GM21717 (cell line): ENCODE data around the gene EEF1AKMT3.
A peak's percentile ranks its signal among the peaks of the same experiment; 100 is the strongest.

Experiments used
- ATAC-seq: cut with Tn5 transposase; IDR thresholded peaks from one replicate; pipeline ENCODE4 v1.9.1; 2021; ENCODE audit warnings: mild to moderate bottlenecking, moderate library complexity; ENCODE audit not compliant: unreplicated experiment

Gene EEF1AKMT3

GRCh38 chr12:57734591-57734990 is 37.8 kb upstream of the EEF1AKMT3 start:
- ATAC-seq = no peak

- no peak for ATAC-seq
These were observed 37.1 kb upstream of the EEF1AKMT3 start for GRCh38 chr12:57735198-57735855.

DNA sequence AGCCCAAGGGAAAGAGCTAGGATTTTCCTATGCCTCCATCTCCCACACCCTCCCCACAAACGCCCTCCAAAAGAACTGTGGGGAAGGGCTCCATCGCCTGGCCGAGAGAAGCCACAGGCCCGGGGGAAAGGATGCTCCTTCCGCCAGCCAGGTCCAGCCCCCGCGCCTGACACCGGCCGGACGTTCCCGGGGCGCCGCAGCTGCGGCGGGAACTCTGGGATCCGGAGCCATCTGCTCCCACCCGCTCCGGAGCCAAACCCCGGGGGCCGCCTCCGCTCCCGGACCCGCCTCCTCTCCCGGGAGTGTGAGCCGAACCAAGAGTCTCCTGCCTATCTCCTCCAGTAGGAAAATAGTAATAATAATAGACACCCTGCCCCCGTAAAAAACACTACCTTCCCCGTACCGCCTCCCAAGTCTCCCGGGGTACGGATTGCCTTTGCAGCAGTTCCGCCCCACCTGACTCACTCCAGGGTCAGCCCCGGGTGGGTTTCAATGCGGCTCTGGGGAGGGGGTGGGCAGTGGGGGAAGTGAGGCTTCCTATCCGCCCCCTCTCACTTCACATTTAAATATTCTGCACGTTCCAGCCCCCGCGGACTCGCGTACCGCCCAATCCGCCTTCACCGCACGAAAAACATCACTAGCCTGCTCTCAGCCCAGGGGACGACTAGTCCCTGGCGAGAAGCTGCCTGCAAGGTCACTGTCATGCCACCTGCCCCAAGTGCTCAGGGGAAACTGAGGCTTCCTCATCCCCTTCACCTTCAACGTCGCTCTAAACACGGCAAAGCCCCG is 36.3 kb upstream of the EEF1AKMT3 start:
- ATAC-seq = no peak

DNA sequence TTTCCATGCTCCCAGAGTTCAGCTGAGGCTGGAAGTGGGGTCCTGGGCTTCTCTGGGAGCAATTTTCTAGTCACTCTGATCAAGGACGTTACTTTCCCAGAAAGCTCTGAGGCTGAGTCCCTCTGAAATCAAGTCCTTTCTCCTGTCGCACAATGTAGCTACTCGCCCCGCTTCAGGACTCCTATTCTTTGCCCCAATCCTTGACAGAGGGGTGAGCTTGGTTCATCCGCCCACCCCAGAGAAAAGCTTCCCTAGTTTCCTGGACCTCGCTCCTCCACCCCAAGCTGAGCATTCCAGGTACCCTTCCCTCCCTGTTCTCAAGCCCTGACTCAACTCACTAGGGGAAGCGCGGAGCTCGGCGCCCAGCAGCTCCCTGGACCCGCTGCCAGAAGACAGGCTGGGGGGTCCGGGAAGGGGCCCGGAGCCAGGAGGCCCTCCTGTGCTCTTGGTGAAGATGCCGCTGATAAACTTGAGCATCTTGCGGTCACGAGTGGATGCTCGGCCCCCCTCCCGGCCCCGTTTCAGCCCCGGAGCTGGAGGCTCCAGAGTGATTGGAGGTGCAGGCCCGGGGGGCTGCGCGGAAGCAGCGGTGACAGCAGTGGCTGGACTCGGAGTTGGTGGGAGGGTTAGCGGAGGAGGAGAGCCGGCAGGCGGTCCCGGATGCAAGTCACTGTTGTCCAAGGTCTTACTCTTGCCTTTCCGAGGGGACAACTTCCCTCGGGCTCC is 35.5 kb upstream of the EEF1AKMT3 start:
- ATAC-seq = no peak

GRCh38 chr12:57737467-57738460 is 34.6 kb upstream of the EEF1AKMT3 start:
- no peak for ATAC-seq

DNA sequence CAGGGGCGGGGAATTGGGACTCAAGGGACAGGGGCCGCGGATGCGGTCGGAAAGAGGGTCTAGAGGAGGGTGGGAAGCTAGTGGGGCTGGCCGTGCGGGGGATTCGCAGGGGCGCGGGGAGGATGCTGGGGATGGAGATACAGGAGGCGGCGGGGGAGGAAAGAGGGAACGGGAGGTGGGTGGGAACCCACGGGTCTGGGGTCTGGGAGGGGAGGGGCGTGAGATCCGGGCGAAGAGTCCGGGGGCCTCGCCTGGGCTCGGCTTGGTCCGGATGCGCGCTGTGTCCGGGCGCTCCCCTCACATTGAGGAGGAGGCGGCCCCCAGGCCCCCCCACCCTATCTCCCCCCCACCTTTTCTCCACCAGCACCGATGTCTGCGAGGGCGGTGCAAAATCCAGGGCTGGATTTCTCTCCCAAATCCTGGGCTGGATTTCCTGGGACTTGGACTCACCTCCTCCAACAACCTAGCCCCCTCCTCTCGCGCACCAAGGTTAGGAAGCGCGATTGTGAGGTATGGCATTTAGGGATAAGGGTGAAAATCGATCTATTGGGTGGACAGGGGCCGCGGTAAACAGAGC is 33.7 kb upstream of the EEF1AKMT3 start, which contains the start of gene AGAP2:
Gene AGAP2, minus strand, starts transcription at position 82 of the 577 bp plus-strand sequence. CDS start 496 bp downstream, outside the sequence.
- no peak for ATAC-seq

DNA sequence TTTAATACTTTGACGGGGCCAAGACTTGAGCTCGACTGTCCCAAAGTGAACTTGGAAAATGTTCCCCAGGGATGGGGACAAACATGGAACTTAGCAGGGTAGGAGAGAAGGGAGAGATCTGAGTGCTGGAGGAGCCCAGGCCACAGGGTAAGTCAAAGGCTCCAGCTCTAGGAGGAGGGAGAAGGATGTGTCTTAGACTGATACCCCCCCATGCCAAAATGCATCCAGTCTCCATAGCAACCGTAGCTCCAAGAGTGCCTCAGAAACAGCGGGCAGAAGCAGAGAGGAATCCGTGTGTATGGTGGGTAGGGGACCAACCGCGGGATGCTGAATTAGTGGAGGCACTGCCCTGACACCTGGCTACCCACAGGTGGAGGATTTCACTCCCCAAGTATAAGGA is 33.0 kb upstream of the EEF1AKMT3 start:
- ATAC-seq = no peak

DNA sequence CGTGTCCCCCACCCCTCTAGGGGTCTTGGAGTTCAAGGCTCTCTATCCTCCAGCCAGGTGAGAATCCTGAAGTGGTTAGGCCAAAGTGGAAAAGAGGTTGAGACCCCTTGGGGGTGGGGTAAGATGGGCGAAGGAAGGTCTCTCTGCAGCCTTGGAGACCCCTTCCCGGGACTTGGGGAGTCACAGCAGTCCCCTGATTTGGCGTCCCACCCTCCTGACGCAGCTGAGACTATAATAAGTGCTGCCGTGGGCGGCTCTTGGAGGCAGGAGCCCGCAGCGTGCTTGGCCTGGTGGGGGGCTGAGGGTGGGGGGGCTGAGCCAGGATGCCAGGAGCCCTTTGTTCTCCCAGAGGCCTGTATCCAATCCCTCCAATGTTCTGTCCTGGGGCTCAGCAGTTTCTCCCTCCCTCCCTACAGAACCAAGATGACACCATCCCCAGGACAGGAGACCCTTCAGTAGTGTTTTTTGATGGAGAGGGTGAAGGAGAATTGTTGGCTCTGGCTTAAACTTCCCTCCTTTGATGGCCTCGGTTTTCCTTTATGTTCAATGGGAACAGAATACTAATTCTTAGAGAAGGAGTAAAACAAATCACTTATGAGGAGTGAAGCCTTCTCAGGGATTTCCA is 32.4 kb upstream of the EEF1AKMT3 start:
- ATAC-seq = no peak

GRCh38 chr12:57740656-57741412 is 31.6 kb upstream of the EEF1AKMT3 start:
- peak; percentile 40 for ATAC-seq

DNA sequence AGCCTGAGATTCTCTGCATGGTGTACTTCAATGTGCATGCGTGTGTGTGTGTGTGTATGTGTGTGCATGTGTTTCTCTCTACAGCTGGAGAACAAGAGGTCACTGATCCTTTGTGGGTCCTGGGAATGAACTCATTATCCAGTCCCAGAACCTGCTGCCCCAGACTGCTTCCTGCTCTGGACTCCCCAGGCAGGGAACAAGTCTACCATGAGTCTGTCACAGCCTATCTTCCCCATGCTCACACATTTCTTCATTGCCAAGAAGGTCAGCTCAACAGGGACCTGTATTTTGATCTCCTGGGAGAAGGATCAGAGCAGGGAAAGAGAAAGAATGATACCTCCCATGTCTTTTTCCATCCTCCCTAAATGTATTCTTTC is 31.0 kb upstream of the EEF1AKMT3 start:
- ATAC-seq = no peak

DNA sequence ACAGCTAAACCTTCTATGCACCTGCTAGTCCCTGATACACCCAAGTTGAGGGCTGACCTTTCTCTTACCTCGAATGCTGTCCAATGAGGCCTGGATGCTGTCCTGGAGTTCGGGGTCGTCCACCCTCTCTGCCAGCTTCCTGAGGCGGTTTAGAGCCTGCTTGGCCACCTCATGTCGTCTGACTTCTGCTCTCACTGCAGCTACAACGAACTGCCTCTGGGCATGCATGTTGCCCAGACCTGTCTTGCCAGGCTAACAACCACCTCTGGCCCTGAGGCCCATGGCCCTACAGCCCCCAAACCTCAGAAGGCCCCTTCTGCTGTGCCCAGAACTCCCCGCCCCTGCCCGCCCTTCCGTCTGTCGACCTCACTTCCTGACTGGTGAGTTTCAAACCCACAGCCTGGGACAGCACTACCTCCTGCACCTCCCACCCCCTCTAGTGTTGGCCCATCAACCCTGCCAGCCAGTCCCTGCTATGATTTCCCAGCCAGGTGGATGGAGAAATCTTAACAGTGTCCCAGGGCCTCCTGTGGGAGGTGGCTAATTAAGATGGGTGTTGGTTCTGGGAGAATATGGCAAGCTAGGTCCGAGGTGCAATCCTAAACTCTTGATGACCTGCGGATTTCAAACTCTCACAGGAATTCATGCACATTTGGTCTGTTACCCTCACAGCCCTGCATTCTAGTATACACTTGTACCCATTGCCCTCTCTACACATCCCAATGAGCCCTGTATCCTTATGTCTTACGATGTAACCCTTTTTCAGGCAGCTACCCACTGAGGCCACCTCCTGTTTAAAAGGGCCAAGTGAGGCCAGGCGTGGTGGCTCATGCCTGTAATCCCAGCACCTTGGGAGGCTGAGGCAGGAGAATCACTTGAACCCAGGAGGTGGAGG is 30.3 kb upstream of the EEF1AKMT3 start:
- peak; percentile 67 for ATAC-seq

GRCh38 chr12:57743769-57744168 is 28.6 kb upstream of the EEF1AKMT3 start:
- ATAC-seq = no peak

GRCh38 chr12:57744194-57744776 is 28.1 kb upstream of the EEF1AKMT3 start:
- ATAC-seq = peak; percentile 31

DNA sequence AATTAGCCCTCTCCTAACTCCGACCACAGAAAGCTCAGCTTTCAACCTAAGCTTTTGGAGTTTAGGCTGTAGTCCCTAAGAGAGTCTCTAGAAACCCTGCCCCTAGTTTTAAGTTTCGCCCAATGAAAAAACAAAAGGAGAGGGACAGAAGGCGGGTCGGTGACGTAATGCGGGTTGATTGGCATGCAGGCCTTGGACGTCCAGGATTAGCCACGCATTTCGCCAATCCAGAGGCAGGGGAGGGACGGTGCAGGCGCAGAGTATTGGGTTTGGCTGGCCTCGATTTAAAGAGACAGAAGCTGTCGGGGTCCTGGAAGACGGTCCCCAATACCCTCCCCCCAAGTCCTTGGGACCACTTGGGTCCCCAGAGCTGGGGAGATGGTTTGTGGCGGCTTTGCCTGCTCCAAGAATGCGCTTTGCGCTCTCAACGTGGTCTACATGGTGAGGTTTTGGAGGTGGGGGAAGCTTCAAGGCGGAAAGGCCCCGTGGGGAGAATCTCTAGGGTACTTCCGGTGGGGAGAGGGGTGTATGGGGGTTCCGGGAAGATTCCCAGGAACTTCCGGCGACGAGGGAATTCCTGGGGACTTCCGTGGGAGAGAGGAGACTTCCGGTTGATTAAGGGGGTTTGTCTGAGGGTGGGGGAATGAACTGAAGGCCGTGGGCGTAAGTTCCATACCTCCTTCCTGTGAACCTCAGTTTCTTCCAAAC is 27.5 kb upstream of the EEF1AKMT3 start, which contains the start of gene TSPAN31:
Gene TSPAN31, plus strand, starts transcription at position 263 of the 708 bp plus-strand sequence. Its CDS starts 116 bp downstream, at position 379.
- ATAC-seq = peak; percentile 74

DNA sequence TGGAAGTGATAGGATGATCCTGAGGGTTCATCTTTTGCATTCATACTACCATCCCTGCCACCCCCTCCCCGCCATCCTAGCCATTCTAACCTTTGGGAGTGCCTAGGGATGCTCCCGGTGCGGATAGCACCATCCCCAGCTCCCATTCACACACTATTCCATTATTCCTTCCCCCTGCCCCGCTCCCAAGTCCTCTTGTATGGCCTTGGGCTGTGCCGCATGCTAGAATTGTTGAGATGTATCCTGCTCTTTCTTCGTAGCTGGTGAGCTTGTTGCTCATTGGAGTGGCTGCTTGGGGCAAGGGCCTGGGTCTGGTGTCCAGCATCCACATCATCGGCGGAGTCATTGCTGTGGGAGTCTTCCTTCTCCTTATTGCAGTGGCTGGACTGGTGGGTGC is 26.9 kb upstream of the EEF1AKMT3 start:
- no peak for ATAC-seq

GRCh38 chr12:57746025-57746424 is 26.4 kb upstream of the EEF1AKMT3 start:
- ATAC-seq = no peak

DNA sequence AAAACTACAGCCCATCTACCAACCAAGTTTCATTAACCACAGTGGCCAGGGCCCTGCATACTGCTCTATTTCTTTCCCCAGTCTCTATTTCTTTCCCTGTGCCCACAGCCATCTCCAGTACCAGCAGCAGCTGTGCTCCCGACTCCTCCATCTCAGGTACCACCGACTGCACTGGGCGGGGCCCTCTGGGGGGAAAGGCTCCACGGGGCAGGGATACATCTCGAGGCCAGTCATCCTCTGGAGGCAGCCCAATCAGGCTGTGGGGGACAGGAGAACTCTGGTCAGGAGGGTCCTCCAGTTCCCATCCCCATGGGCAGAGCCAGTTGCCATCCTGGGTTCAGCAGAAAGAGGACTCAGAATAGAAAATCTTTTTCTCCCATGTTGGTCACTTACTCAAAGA is 23.4 kb upstream of the EEF1AKMT3 start:
- ATAC-seq = no peak
